Prostate gland (tissue), 2 donors: ENCODE data around the gene OR13C5. TPM values are rescaled to one million over a fixed set of nuclear protein-coding genes. Genes with fewer than 3 reads are reported as not detected.
"Not testable (repeated sequence)": the region's sequence is repeated elsewhere in the genome, so short reads cannot be mapped to it uniquely, and the experiment has no call there.

Source experiments
- DNase-seq: peaks from one replicate; pipeline ENCODE4 v3.0.0-alpha.2; 2019; ENCODE audit warnings: low spot score
- H3K27ac ChIP-seq, 2 donors: fragments of 200-600 bp; sonication (generic); 2 replicates each; pipeline ENCODE4 v1.5.1; 2017 to 2019
- H3K27me3 ChIP-seq: fragments of 200-600 bp; sonication (generic); replicated peaks from 2 replicates; pipeline ENCODE4 v1.5.1; 2019; ENCODE audit not compliant: insufficient read depth
- H3K36me3 ChIP-seq, 2 donors: fragments of 200-600 bp; sonication (generic); 1 replicate in 1 of 2; 2 replicates in 1 of 2; pipeline versions ENCODE4 v1.5.1 to v1.8.1; 2017 to 2019
- H3K4me1 ChIP-seq: fragments of 200-600 bp; sonication (generic); replicated peaks from 2 replicates; pipeline ENCODE4 v1.5.1; 2019
- H3K4me3 ChIP-seq, 2 donors: fragments of 200-600 bp; sonication (generic); 2 replicates each; pipeline ENCODE4 v1.5.1; 2017 to 2019
- H3K9me3 ChIP-seq: fragments of 200-600 bp; sonication (generic); 2 replicates; pipeline ENCODE4 v1.5.1; 2017
- CTCF ChIP-seq, 4 experiments: fragments of 200-600 bp in 2 of 4; fragments of 450-650 bp in 2 of 4; sonication (generic) in 2 of 4; IDR thresholded peaks; 1 replicate in 3 of 4; 2 replicates in 1 of 4; pipeline ENCODE4 v1.5.1; 2016 to 2019; ENCODE audit warnings: antibody characterized with exemption in 4 of 4, mild to moderate bottlenecking in 2 of 4, moderate library complexity in 2 of 4
- POLR2A ChIP-seq: fragments of 450-650 bp; IDR thresholded peaks from one replicate; pipeline ENCODE4 v1.6.1; 2016; ENCODE audit warnings: antibody characterized with exemption, mild to moderate bottlenecking
- POLR2AphosphoS5 ChIP-seq: sonication (generic); formaldehyde crosslinking; IDR thresholded peaks from one replicate; pipeline ENCODE4 v1.6.1; 2017; ENCODE audit warnings: antibody characterized with exemption
- WGBS: methylation state at CpG from one replicate; pipeline ENCODE4 v1.1.5; 2018; 5-methylcytosine and 5-hydroxymethylcytosine counted together
- intact Hi-C: fragments of 100-400 bp; cut with DNase I; formaldehyde crosslinking; loops from one replicate; pipeline ENCODE4 v1.14.2; 2022
- total RNA-seq, 2 donors: library from RNA; depleted of rRNA; stranded (reverse); fragments of >200 nt; gene quantifications; one replicate each; pipeline ENCODE4 v1.1.0, GENCODE V29; 2016

OR13C5 gene
- total RNA-seq, 2 donors from 2014 or later = not detected

- 40% methylated on average over 2 of the region's 2 CpGs for WGBS
- no peaks in the 10 kb centered on the region for H3K27me3 ChIP-seq
- intact Hi-C loops = no loop called here
- TF ChIP-seq CTCF (IDR thresholded peaks at IDR 0.05) (no peak), POLR2AphosphoS5 (no peak), POLR2A (no peak)
- no peak overlapping the region for H3K4me3 ChIP-seq
- no peak overlapping the region for H3K27ac ChIP-seq
- no peaks in the 10 kb centered on the region for H3K4me1 ChIP-seq
- no peaks in the 10 kb centered on the region for H3K9me3 ChIP-seq
- H3K36me3 ChIP-seq = no peaks in the 10 kb centered on the region
- no peak for DNase-seq
Measured at GRCh38 chr9:104611213-104611612, 12.0 kb upstream of the OR13C5 start.

GRCh38 chr9:104608336-104608735, 9.1 kb upstream of the OR13C5 start:
- Histone ChIP-seq H3K27ac (no peak overlapping the region), H3K27me3 (no peaks in the 10 kb centered on the region)
- WGBS = 27% methylated on average over 1 of the region's 1 CpG

GRCh38 chr9:104606152-104606551, 6.9 kb upstream of the OR13C5 start:
- Histone ChIP-seq H3K27ac (no peak overlapping the region), H3K36me3 (no peaks in the 10 kb centered on the region), H3K4me1 (no peaks in the 10 kb centered on the region), H3K9me3 (no peaks in the 10 kb centered on the region), H3K27me3 (no peaks in the 10 kb centered on the region), H3K4me3 (no peak overlapping the region)
- intact Hi-C loops = no loop called here
- no peak for TF ChIP-seq POLR2AphosphoS5
- no peak for TF ChIP-seq POLR2A
- no peak for TF ChIP-seq CTCF (IDR thresholded peaks at IDR 0.05)
- 23% methylated on average over 2 of the region's 2 CpGs for WGBS
- no peak for DNase-seq

More at GRCh38 chr9:104608336-104608735, 9.1 kb upstream of the OR13C5 start:
- Histone ChIP-seq H3K36me3 (no peaks in the 10 kb centered on the region), H3K4me3 (no peak overlapping the region), H3K9me3 (no peaks in the 10 kb centered on the region), H3K4me1 (no peaks in the 10 kb centered on the region)
- intact Hi-C loops = no loop called here
- no peak for TF ChIP-seq POLR2AphosphoS5
- no peak for TF ChIP-seq CTCF (IDR thresholded peaks at IDR 0.05)
- no peak for TF ChIP-seq POLR2A
- no peak for DNase-seq

- H3K36me3 ChIP-seq, H3K4me1 ChIP-seq, intact Hi-C loops, H3K27ac ChIP-seq, H3K4me3 ChIP-seq, H3K27me3 ChIP-seq, DNase-seq, H3K9me3 ChIP-seq: not testable (repeated sequence)
- 58% methylated on average over 1 of the region's 1 CpG for WGBS
Measured at GRCh38 chr9:104605527-104605926, 6.3 kb upstream of the OR13C5 start, which contains the start of gene OR13C2. TSS of gene OR13C2 (minus strand) at chr9:104605627. CDS start at chr9:104605627, 0 bp downstream.

GRCh38 chr9:104604801-104605200, 5.6 kb upstream of the OR13C5 start:
- intact Hi-C loops = no loop called here
- no peaks in the 10 kb centered on the region for H3K27me3 ChIP-seq
- TF ChIP-seq CTCF (IDR thresholded peaks at IDR 0.05) = no peak
- TF ChIP-seq POLR2AphosphoS5 = no peak
- TF ChIP-seq POLR2A = no peak
- H3K9me3 ChIP-seq = no peaks in the 10 kb centered on the region
- DNase-seq = no peak
- no peak overlapping the region for H3K4me3 ChIP-seq
- no peak overlapping the region for H3K27ac ChIP-seq
- WGBS = 68% methylated on average over 3 of the region's 3 CpGs
- H3K36me3 ChIP-seq = no peaks in the 10 kb centered on the region
- H3K4me1 ChIP-seq = no peaks in the 10 kb centered on the region

GRCh38 chr9:104598749-104599148, 464 bp downstream of the OR13C5 start:
- DNase-seq, H3K4me3 ChIP-seq, H3K27me3 ChIP-seq, H3K36me3 ChIP-seq, intact Hi-C loops, H3K27ac ChIP-seq, H3K4me1 ChIP-seq, H3K9me3 ChIP-seq: not testable (repeated sequence)
- WGBS = 73% methylated on average over 3 of the region's 3 CpGs
